Pancreas (tissue), 10 donors: ENCODE results near the gene SCARB1. TPM values are rescaled to one million over a fixed set of nuclear protein-coding genes. Genes with fewer than 3 reads are reported as not detected.
A peak's percentile ranks its signal among the peaks of the same experiment; 100 is the strongest.

ENCODE experiments used
- ATAC-seq, 4 donors: fragments of 200-7000 bp; cut with Tn5 transposase; one replicate each; pipeline versions ENCODE4 v1.8.0 to v1.9.1; 2020; ENCODE audit warnings: mild to moderate bottlenecking in 4 of 4, moderate library complexity in 4 of 4
- DNase-seq, 6 donors: peaks; one replicate each; pipeline ENCODE4 v3.0.0-alpha.2; 2020
- FAIRE-seq: peaks from 2 replicates; lab custom pipeline; 2012; peaks lifted over from hg19 to GRCh38; lab: Jason Lieb, UNC
- H3K27ac ChIP-seq, 4 donors: fragments of 200-600 bp; sonication (generic); 1 replicate in 3 of 4; 2 replicates in 1 of 4; pipeline versions ENCODE4 v1.5.0 to v1.8.0; 2020
- H3K27me3 ChIP-seq, 4 donors: fragments of 200-600 bp; one replicate each; pipeline ENCODE4 v1.8.0; 2021
- H3K36me3 ChIP-seq, 3 donors: fragments of 200-600 bp; sonication (generic) in 1 of 3; one replicate each; pipeline versions ENCODE4 v1.5.0 to v1.8.0; 2020 to 2021
- H3K4me1 ChIP-seq, 3 donors: fragments of 200-600 bp; one replicate each; pipeline ENCODE4 v1.8.0; 2021
- H3K4me3 ChIP-seq, 4 donors: fragments of 200-600 bp; sonication (generic) in 2 of 4; one replicate each; pipeline versions ENCODE4 v1.5.0 to v1.8.0; 2020 to 2021
- H3K9me3 ChIP-seq, 4 donors: fragments of 200-600 bp; one replicate each; pipeline ENCODE4 v1.8.0; 2021
- WGBS, 2 donors: extraction: QIAGEN DNeasy Blood & Tissue Kit; methylation state at CpG; one replicate each; pipeline ENCODE4 v1.1.7; 2013; 5-methylcytosine and 5-hydroxymethylcytosine counted together
- intact Hi-C, 3 donors: fragments of 100-400 bp; cut with DNase I; formaldehyde crosslinking; loops; one replicate each; pipeline versions ENCODE4 v1.11.1 to v1.14.2; 2022
- polyA plus RNA-seq, 2 donors: library from polyadenylated mRNA; stranded (reverse); fragments of 200-250 nt; gene quantifications; one replicate each; pipeline ENCODE4 v1.2.3, GENCODE V29; 2013
- total RNA-seq, 6 donors: library from RNA; stranded (reverse); fragmentation: NEBNext Ultra II Directional in 4 of 6; extraction: Animal tissue kit (Norgen Biotek cat#: 25700) in 4 of 6; gene quantifications; one replicate each; pipeline versions ENCODE4 v1.2.1 to v1.2.4, GENCODE V29; 2021 to 2023
- TF ChIP-seq, protein P1 (sequence below), 4 donors: fragments of 200-600 bp; sonication (generic) in 3 of 4; IDR thresholded peaks; one replicate each; pipeline versions ENCODE4 v1.5.0 to v1.8.0; 2021; ENCODE audit warnings: antibody characterized with exemption in 4 of 4
- donor health status: healthy with polysubstance abuse.
- donor health status: DM: no; HTN: no; CAD: no; lungs with moderate emphysema.
- donor health status: DM: no; HTN: no; CAD: no.
- donor health status: control.
- donor health status: control.
- donor health status: Bipolar disorder and iron deficiency.
- donor health status: DM: yes; HTN: yes; CAD: no.
- donor health status: DM: no; HTN: no; CAD: no.
- donor health status: DM: no; HTN: no; CAD: no.
- donor health status: DM: yes; HTN: yes; CAD: no.

SCARB1 gene
- total and polyA plus RNA-seq, 8 donors: 4.7 to 14.7 (median 9.6) TPM

DNA sequence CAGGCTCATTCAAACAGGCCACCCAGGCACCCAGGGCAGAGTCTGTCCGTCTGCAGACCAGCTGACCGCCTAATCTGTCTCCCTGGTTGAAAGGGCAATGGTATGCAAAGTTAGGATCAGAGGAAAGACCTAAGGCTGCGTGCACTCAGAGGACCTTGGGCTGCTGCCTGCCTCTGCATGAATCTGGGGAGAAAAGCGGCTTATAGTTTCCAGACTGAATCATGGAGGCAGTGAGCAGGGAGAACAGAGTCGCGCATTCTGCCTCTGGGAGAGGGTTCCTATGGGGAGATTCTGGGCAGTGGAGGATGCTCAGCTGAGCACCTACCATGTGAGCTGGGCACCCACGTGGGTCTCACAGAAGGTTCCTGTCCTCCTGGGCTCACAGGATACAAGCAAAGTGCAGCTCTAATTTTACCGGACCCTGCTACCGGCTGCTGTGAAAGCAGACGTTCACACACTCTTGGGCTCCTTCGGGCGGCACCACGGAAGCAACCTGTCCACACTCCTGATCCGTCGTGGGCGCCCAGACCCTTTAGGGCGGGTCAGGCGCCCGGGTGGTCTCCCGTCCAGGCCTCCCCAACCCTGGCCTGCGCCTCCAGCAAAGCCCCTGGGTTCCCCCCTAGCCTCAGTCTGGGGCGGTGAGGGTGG is 772 bp downstream of the SCARB1 start:
- no peaks in the 10 kb centered on the region for H3K36me3 ChIP-seq
- 16 to 17% methylated on average over 20 to 22 of the region's 22 CpGs for WGBS, 2 donors
- no peaks in the 10 kb centered on the region for H3K4me1 ChIP-seq
- no peak for FAIRE-seq
- no peaks in the 10 kb centered on the region for H3K9me3 ChIP-seq
- no peaks in the 10 kb centered on the region for H3K27me3 ChIP-seq
- TF ChIP-seq, protein P1, sequence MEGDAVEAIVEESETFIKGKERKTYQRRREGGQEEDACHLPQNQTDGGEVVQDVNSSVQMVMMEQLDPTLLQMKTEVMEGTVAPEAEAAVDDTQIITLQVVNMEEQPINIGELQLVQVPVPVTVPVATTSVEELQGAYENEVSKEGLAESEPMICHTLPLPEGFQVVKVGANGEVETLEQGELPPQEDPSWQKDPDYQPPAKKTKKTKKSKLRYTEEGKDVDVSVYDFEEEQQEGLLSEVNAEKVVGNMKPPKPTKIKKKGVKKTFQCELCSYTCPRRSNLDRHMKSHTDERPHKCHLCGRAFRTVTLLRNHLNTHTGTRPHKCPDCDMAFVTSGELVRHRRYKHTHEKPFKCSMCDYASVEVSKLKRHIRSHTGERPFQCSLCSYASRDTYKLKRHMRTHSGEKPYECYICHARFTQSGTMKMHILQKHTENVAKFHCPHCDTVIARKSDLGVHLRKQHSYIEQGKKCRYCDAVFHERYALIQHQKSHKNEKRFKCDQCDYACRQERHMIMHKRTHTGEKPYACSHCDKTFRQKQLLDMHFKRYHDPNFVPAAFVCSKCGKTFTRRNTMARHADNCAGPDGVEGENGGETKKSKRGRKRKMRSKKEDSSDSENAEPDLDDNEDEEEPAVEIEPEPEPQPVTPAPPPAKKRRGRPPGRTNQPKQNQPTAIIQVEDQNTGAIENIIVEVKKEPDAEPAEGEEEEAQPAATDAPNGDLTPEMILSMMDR (IDR thresholded peaks at IDR 0.05): no peak
- H3K27ac ChIP-seq: peak overlapping the region in 1 of 4 donors; percentile 33
- peak overlapping the region; percentile 68 to 78 (median 72) for H3K4me3 ChIP-seq
- intact Hi-C loops: no loop called here
- peak; percentile 44 to 50 (median 46) for ATAC-seq
- DNase-seq: peak in 2 of 6 donors; percentile 26 to 79

DNA sequence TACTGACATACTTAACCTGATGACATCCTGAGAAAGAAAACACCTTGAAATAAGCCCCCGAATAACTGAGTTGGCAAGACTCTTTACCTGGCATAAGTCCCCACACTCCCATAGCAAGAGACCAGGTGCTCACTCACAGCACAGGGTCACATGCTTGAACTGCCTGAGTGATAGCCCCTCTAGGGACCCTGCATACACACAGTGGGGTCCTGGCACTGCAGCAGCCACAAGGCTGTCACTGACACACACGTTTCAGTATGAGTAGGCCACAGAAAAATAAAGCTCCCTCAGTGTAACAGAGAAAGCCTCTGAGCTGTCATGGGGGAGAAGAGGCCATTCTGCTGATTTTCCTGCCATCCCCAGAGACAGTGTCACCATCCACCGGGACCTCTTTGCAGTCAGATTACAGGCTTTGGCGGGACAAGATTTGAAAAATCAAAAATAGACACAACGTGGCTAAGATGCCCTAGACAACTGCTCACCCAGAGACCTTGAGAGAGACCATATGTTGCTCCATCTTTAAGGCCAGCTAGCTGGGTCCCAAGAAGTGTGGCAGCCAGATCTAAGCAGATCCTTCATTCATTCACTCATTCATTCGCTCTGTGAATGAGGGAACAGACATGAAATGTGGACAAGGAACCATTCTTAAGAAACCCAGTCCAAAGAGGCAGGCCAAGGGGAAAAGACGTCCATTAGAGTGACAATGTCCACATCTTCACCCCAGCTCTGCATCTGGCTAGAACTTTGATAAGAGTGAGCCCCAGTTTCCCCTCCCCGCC is 1.6 kb downstream of the SCARB1 start:
- no peaks in the 10 kb centered on the region for H3K36me3 ChIP-seq
- no peaks in the 10 kb centered on the region for H3K27me3 ChIP-seq
- DNase-seq (no peak), ATAC-seq (no peak), FAIRE-seq (no peak)
- H3K27ac ChIP-seq: no peak overlapping the region
- H3K9me3 ChIP-seq: no peaks in the 10 kb centered on the region
- H3K4me3 ChIP-seq: no peak overlapping the region
- TF ChIP-seq, protein P1 (IDR thresholded peaks at IDR 0.05): no peak
- intact Hi-C loops: no loop called here
- 72 to 77% methylated on average over 8 of the region's 8 CpGs for WGBS, 2 donors
- H3K4me1 ChIP-seq: no peaks in the 10 kb centered on the region

DNA sequence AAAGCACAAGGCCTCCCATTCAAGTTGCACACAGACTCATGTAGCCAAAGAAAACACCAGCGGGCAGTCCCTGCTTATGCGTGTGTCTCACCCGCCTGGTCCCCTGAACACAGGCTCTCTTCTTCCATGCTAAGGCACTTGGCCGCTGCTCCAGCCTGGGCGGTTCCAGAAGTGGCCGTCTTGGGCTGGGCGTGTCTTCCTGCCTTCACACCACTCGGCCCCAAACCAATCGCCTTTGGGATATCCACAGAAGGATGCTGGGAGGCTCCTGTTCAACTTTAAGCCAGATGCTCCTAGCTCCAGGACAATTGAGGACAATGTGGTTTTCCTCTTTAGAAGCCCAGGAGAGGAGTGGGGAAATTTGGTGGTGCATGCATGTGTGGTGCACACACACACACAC is 2.2 kb downstream of the SCARB1 start:
- no peak for DNase-seq
- FAIRE-seq: no peak
- TF ChIP-seq, protein P1 (IDR thresholded peaks at IDR 0.05): no peak

DNA sequence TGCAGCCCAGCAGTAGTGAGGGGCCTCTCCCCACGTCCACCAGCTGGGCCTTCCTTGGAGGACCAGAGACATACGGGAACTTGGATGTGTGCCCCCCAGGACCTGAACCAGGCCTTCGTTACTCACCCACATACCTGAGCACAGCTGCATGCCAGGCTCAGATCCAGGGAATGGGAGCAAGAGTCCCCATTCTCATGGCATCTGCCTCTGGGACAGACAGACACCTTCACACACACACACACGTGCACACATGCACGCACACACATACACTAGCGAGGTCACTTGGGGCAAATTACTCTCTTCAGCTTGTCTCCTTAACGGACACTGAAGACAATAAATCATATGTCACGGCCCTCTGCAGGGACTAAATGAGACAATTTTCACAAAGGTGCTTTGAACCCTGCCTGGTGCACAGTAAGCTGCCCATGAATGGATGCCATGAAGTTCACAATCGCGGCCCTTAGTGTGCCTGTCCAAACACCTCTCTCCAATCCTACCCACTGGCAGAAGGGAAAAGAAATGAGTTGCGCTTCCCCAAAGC is 5.7 kb downstream of the SCARB1 start:
- Histone ChIP-seq H3K9me3 (no peaks in the 10 kb centered on the region), H3K36me3 (no peaks in the 10 kb centered on the region), H3K27ac (no peak overlapping the region), H3K4me1 (peaks cover 0 to 14% (median 5%) of the 10 kb centered on the region in 3 donors), H3K27me3 (no peaks in the 10 kb centered on the region), H3K4me3 (no peak overlapping the region)
- FAIRE-seq (no peak), ATAC-seq (no peak), DNase-seq (no peak)
- WGBS, 2 donors: 81 to 88% methylated on average over 11 of the region's 11 CpGs
- TF ChIP-seq, protein P1 (IDR thresholded peaks at IDR 0.05): no peak
- intact Hi-C loops: no loop called here

More for the DNA sequence above, 2.2 kb downstream of the SCARB1 start:
- ATAC-seq: no peak
- H3K36me3 ChIP-seq: no peaks in the 10 kb centered on the region
- no peaks in the 10 kb centered on the region for H3K9me3 ChIP-seq
- WGBS, 2 donors: 72 to 85% methylated on average over 9 of the region's 9 CpGs
- H3K27ac ChIP-seq: no peak overlapping the region
- H3K4me3 ChIP-seq: no peak overlapping the region
- intact Hi-C loops: no loop called here
- peaks cover 0 to 1% (median 0%) of the 10 kb centered on the region in 3 donors for H3K4me1 ChIP-seq
- no peaks in the 10 kb centered on the region for H3K27me3 ChIP-seq
